HepG2 (cell line): ENCODE results near the gene PSMD9. TPM values are rescaled to one million over a fixed set of nuclear protein-coding genes. Genes with fewer than 3 reads are reported as not detected.

ENCODE experiments used
- BORCS8-MEF2B ChIP-seq: sonication (generic); formaldehyde crosslinking; IDR thresholded peaks from 2 replicates; pipeline ENCODE4 v1.8.0; 2022; ENCODE audit warnings: mild to moderate bottlenecking, missing genetic modification reagents
- CEBPB ChIP-seq: IDR thresholded peaks from 2 replicates; pipeline ENCODE4 v1.6.1; 2011; ENCODE audit warnings: low read depth, low read length, improper control_type of control experiment, borderline replicate concordance
- CREB1 ChIP-seq, 2 experiments: fragments of 450-650 bp in 1 of 2; IDR thresholded peaks; 2 replicates each; pipeline ENCODE4 v1.6.1; 2016 to 2017; ENCODE audit warnings: control low read depth in 1 of 2, mild to moderate bottlenecking in 1 of 2, missing compliant biosample characterization in 1 of 2, missing genetic modification characterization in 1 of 2
- EED ChIP-seq: sonication (generic); formaldehyde crosslinking; IDR thresholded peaks from 2 replicates; pipeline ENCODE4 v1.5.0; 2020; ENCODE audit warnings: mild to moderate bottlenecking, missing genetic modification reagents
- HDAC1 ChIP-seq: sonication (generic); formaldehyde crosslinking; IDR thresholded peaks from 2 replicates; pipeline ENCODE4 v1.5.1; 2020; ENCODE audit warnings: mild to moderate bottlenecking, missing genetic modification reagents
- MED1 ChIP-seq: sonication (generic); formaldehyde crosslinking; IDR thresholded peaks from 2 replicates; pipeline ENCODE4 v1.4.0; 2020; ENCODE audit warnings: missing genetic modification reagents
- MTF1 ChIP-seq: sonication (generic); formaldehyde crosslinking; IDR thresholded peaks from 2 replicates; pipeline ENCODE4 v1.5.0; 2020; ENCODE audit warnings: missing genetic modification reagents
- POLR2A ChIP-seq, 2 experiments: IDR thresholded peaks; 2 replicates each; pipeline ENCODE4 v1.6.1; 2011; ENCODE audit warnings: low read depth in 2 of 2, low read length in 2 of 2, mild to moderate bottlenecking in 1 of 2, moderate library complexity in 1 of 2; ENCODE audit not compliant: insufficient read depth in 1 of 2
- SALL2 ChIP-seq: sonication (generic); formaldehyde crosslinking; IDR thresholded peaks from 2 replicates; pipeline ENCODE4 v1.8.1; 2023; ENCODE audit warnings: mild to moderate bottlenecking, missing genetic modification reagents, inconsistent platforms
- SNAPC2 ChIP-seq: sonication (generic); formaldehyde crosslinking; IDR thresholded peaks from 2 replicates; pipeline ENCODE4 v1.8.1; 2022; ENCODE audit warnings: mild to moderate bottlenecking, missing genetic modification reagents
- TGIF2 ChIP-seq: IDR thresholded peaks from 2 replicates; pipeline ENCODE4 v1.6.1; 2016; ENCODE audit warnings: control low read depth, missing compliant biosample characterization
- ZBTB1 ChIP-seq: sonication (generic); formaldehyde crosslinking; IDR thresholded peaks from 2 replicates; pipeline ENCODE4 v1.4.0; 2020; ENCODE audit warnings: missing genetic modification reagents, borderline replicate concordance
- ZBTB42 ChIP-seq: sonication (generic); formaldehyde crosslinking; IDR thresholded peaks from 2 replicates; pipeline ENCODE4 v1.5.0; 2020; ENCODE audit warnings: mild to moderate bottlenecking, missing genetic modification reagents
- ZNF263 ChIP-seq: sonication (generic); formaldehyde crosslinking; IDR thresholded peaks from 2 replicates; pipeline ENCODE4 v1.4.0; 2020; ENCODE audit warnings: missing genetic modification reagents
- ZNF589 ChIP-seq: sonication (generic); formaldehyde crosslinking; conservative IDR thresholded peaks from 2 replicates; pipeline ENCODE4 v1.8.0; 2022; ENCODE audit warnings: mild to moderate bottlenecking, moderate library complexity, missing genetic modification reagents
- ZNF747 ChIP-seq: sonication (generic); formaldehyde crosslinking; IDR thresholded peaks from 2 replicates; pipeline ENCODE4 v1.8.1; 2023; ENCODE audit warnings: missing genetic modification reagents, mild to moderate bottlenecking, borderline replicate concordance
- ZSCAN29 ChIP-seq: sonication (generic); formaldehyde crosslinking; conservative IDR thresholded peaks from 2 replicates; pipeline ENCODE4 v1.4.0; 2020; ENCODE audit warnings: mild to moderate bottlenecking, missing genetic modification reagents
- polyA plus RNA-seq, 8 experiments: library from polyadenylated mRNA; depleted of rRNA in 3 of 8; stranded (reverse) in 7 of 8; unstranded in 1 of 8; fragments of >200 nt; fragmentation: Illumina TruSeq in 4 of 8; extraction: Trizol in 4 of 8; gene quantifications; 2 replicates each; pipeline versions ENCODE4 v1.2.1 to v1.2.3, GENCODE V29; 2011 to 2016; ENCODE audit warnings: low read depth in 4 of 8, missing spikeins in 1 of 8, mixed read lengths in 1 of 8; ENCODE audit not compliant: insufficient read depth in 1 of 8
- total RNA-seq, 5 experiments: library from RNA; depleted of rRNA; stranded (reverse); fragments of >200 nt; fragmentation: Illumina TruSeq; extraction: Trizol; gene quantifications; 2 replicates each; pipeline ENCODE4 v1.2.3, GENCODE V29; 2016; ENCODE audit warnings: low read depth in 1 of 5
- TF ChIP-seq, protein P1 (sequence below): sonication (generic); formaldehyde crosslinking; IDR thresholded peaks from 2 replicates; pipeline ENCODE4 v1.4.0; 2020; ENCODE audit warnings: missing genetic modification reagents, borderline replicate concordance
- TF ChIP-seq, protein P2 (sequence below): sonication (generic); formaldehyde crosslinking; IDR thresholded peaks from 2 replicates; pipeline ENCODE4 v1.5.1; 2020; ENCODE audit warnings: missing genetic modification reagents, mild to moderate bottlenecking, borderline replicate concordance
- TF ChIP-seq, protein P3 (sequence below): sonication (generic); formaldehyde crosslinking; IDR thresholded peaks from 2 replicates; pipeline ENCODE4 v1.5.1; 2020; ENCODE audit warnings: missing genetic modification reagents, mild to moderate bottlenecking, borderline replicate concordance
- TF ChIP-seq, protein P4 (sequence below): sonication (generic); formaldehyde crosslinking; IDR thresholded peaks from 2 replicates; pipeline ENCODE4 v1.5.1; 2020; ENCODE audit warnings: missing genetic modification reagents, mild to moderate bottlenecking, borderline replicate concordance

The PSMD9 gene
- total and polyA plus RNA-seq, 2 of the 13 experiments (the other 11 are each of a cell fraction or from before 2014, with no cell fraction given) = 41.4 to 61.1 TPM

DNA sequence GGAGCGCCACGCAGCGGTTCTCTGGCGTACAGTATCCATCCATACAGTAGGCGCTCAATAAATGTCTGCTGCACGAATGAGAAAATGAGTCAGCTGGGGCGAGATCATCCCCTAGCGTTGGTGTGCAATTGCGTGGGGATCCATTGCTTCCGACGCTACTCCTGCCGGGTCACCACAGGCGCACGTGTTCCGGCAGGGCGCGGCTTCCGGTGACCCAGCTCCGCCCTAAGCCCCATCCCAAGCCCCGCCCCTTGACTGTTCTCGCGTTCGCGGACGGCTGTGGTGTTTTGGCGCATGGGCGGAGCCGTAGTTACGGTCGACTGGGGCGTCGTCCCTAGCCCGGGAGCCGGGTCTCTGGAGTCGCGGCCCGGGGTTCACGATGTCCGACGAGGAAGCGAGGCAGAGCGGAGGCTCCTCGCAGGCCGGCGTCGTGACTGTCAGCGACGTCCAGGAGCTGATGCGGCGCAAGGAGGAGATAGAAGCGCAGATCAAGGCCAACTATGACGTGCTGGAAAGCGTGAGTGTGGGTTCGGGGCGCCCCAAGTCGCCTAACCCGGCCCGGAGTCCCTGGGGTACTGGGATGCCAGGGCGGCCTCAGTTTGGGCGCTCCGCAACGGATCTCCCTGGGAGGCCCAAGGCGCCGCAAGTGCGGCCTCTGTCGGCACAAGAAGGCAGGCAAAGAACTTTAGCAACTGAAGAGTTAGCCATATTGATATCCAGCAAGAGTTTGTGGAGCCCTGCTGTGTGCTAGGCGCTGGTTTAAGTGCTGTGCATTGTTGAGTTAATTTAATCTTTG is at the start of gene PSMD9 (continued):
- TF ChIP-seq, protein P1, sequence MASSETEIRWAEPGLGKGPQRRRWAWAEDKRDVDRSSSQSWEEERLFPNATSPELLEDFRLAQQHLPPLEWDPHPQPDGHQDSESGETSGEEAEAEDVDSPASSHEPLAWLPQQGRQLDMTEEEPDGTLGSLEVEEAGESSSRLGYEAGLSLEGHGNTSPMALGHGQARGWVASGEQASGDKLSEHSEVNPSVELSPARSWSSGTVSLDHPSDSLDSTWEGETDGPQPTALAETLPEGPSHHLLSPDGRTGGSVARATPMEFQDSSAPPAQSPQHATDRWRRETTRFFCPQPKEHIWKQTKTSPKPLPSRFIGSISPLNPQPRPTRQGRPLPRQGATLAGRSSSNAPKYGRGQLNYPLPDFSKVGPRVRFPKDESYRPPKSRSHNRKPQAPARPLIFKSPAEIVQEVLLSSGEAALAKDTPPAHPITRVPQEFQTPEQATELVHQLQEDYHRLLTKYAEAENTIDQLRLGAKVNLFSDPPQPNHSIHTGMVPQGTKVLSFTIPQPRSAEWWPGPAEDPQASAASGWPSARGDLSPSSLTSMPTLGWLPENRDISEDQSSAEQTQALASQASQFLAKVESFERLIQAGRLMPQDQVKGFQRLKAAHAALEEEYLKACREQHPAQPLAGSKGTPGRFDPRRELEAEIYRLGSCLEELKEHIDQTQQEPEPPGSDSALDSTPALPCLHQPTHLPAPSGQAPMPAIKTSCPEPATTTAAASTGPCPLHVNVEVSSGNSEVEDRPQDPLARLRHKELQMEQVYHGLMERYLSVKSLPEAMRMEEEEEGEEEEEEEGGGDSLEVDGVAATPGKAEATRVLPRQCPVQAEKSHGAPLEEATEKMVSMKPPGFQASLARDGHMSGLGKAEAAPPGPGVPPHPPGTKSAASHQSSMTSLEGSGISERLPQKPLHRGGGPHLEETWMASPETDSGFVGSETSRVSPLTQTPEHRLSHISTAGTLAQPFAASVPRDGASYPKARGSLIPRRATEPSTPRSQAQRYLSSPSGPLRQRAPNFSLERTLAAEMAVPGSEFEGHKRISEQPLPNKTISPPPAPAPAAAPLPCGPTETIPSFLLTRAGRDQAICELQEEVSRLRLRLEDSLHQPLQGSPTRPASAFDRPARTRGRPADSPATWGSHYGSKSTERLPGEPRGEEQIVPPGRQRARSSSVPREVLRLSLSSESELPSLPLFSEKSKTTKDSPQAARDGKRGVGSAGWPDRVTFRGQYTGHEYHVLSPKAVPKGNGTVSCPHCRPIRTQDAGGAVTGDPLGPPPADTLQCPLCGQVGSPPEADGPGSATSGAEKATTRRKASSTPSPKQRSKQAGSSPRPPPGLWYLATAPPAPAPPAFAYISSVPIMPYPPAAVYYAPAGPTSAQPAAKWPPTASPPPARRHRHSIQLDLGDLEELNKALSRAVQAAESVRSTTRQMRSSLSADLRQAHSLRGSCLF (CRISPR knock-in tag) = no peak
- TF ChIP-seq ZBTB1 (CRISPR knock-in tag) = no peak
- TF ChIP-seq, protein P2, sequence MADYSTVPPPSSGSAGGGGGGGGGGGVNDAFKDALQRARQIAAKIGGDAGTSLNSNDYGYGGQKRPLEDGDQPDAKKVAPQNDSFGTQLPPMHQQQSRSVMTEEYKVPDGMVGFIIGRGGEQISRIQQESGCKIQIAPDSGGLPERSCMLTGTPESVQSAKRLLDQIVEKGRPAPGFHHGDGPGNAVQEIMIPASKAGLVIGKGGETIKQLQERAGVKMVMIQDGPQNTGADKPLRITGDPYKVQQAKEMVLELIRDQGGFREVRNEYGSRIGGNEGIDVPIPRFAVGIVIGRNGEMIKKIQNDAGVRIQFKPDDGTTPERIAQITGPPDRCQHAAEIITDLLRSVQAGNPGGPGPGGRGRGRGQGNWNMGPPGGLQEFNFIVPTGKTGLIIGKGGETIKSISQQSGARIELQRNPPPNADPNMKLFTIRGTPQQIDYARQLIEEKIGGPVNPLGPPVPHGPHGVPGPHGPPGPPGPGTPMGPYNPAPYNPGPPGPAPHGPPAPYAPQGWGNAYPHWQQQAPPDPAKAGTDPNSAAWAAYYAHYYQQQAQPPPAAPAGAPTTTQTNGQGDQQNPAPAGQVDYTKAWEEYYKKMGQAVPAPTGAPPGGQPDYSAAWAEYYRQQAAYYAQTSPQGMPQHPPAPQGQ (CRISPR knock-in tag) = no peak
- TF ChIP-seq HDAC1 = peak; percentile 96
- peak; percentile 95 for TF ChIP-seq ZNF747 (CRISPR knock-in tag)
- peak; percentile 74 to 80 for TF ChIP-seq POLR2A (IDR thresholded peaks at IDR 0.05; ENCODE audit: insufficient read depth in 1 of 2, low read depth in 2 of 2, low read length in 2 of 2)
- no peak for TF ChIP-seq ZBTB42
- TF ChIP-seq ZNF263 (CRISPR knock-in tag) = peak; percentile 66
- peak; percentile 86 for TF ChIP-seq TGIF2
- TF ChIP-seq, protein P3, sequence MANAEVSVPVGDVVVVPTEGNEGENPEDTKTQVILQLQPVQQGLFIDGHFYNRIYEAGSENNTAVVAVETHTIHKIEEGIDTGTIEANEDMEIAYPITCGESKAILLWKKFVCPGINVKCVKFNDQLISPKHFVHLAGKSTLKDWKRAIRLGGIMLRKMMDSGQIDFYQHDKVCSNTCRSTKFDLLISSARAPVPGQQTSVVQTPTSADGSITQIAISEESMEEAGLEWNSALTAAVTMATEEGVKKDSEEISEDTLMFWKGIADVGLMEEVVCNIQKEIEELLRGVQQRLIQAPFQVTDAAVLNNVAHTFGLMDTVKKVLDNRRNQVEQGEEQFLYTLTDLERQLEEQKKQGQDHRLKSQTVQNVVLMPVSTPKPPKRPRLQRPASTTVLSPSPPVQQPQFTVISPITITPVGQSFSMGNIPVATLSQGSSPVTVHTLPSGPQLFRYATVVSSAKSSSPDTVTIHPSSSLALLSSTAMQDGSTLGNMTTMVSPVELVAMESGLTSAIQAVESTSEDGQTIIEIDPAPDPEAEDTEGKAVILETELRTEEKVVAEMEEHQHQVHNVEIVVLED (CRISPR knock-in tag) = peak; percentile 93
- TF ChIP-seq CREB1 (IDR thresholded peaks at IDR 0.05) = peak; percentile 71
- TF ChIP-seq CREB1 (CRISPR knock-in tag; IDR thresholded peaks at IDR 0.05) = peak; percentile 89
- no peak; the same call in 1 of the 2 replicates for TF ChIP-seq SALL2
- TF ChIP-seq BORCS8-MEF2B = peak; percentile 98
- TF ChIP-seq, protein P4, sequence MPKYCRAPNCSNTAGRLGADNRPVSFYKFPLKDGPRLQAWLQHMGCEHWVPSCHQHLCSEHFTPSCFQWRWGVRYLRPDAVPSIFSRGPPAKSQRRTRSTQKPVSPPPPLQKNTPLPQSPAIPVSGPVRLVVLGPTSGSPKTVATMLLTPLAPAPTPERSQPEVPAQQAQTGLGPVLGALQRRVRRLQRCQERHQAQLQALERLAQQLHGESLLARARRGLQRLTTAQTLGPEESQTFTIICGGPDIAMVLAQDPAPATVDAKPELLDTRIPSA (CRISPR knock-in tag) = peak; percentile 90; the same call in 1 of the 2 replicates
- TF ChIP-seq ZSCAN29 = peak; percentile 97
- peak; percentile 49; the same call in 1 of the 2 replicates for TF ChIP-seq CEBPB
- TF ChIP-seq MTF1 (CRISPR knock-in tag) = no peak
- TF ChIP-seq SNAPC2 (CRISPR knock-in tag) = peak; percentile 86
- TF ChIP-seq MED1 (CRISPR knock-in tag) = peak; percentile 92
- peak; percentile 94 for TF ChIP-seq ZNF589 (CRISPR knock-in tag)
- TF ChIP-seq EED (CRISPR knock-in tag) = no peak
